Stimulated activated naive CD4-positive, alpha-beta T cell treated with Interleukin-2 at 50 U/mL for 16 hours (primary cell): ENCODE measurements around the gene WDR76.

Source experiments
- DNase-seq: peaks from one replicate; lab custom pipeline; 2025; lab: John Stamatoyannopoulos, UW

Gene WDR76

GRCh38 chr15:43913941-43914340 lies 87.1 kb downstream of the WDR76 start:
- DNase-seq: no peak

- DNase-seq: no peak
Observed at GRCh38 chr15:43915631-43916325, 89.0 kb downstream of the WDR76 start.

GRCh38 chr15:43916326-43916660 lies 89.5 kb downstream of the WDR76 start:
- no peak for DNase-seq
